ENCODE measurements around the gene UVSSA. TPM values are rescaled to one million over a fixed set of nuclear protein-coding genes. Genes with fewer than 3 reads are reported as not detected.

Gene UVSSA
- total RNA-seq, 1 donor from 2014 or later = 9.5 TPM

Other genes with a start within 250 kb of the UVSSA start
- gene RNF212, start 233.6 kb upstream of the UVSSA start, total RNA-seq = 1.1 TPM
- 3.3 TPM for gene SPON2, start 174.6 kb upstream of the UVSSA start, total RNA-seq
- 237 TPM for gene CTBP1, start 98.1 kb upstream of the UVSSA start, total RNA-seq
- gene MAEA, start 57.3 kb upstream of the UVSSA start, total RNA-seq = 27.9 TPM
- not detected for gene NKX1-1, start 59.2 kb downstream of the UVSSA start, total RNA-seq

Data from occipital lobe (tissue), 1 donor.